ENCODE data around the gene NPPB.

DNA sequence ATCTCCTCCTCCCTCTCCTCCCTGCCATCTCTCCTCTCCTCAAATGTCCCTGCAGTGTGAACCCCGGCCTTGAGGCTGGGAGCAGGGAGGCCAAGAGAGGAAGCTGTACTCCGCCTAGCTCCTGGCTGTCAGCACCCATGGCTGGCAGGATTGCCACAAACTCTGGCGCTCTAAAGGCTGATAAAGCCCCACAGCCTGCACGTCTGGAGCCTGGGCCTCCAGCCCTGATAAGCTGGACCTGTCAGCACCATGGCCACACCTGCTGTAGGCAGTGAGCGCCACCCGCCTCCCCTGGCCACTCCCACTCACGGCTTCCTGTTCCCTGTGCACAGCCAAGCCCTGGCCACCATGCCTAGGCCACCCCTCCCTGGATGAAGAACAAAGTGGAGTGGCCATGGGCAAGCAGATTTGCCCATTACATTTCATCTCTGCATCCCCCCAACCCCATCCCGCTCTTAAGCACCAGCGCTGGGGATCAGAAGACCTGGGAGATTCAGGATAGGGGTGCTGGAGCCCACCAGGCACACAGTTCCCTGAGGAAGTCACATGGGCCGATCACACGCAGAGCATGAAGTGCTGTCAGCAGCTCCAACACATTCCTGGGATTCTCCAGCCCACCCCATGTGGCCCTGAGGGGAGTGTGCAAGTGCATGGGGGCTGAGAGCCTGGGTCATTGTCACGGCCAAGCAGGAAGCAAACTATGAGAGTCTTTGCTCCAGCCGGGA is 24.2 kb upstream of the NPPB start:
- TF ChIP-seq, protein P1, sequence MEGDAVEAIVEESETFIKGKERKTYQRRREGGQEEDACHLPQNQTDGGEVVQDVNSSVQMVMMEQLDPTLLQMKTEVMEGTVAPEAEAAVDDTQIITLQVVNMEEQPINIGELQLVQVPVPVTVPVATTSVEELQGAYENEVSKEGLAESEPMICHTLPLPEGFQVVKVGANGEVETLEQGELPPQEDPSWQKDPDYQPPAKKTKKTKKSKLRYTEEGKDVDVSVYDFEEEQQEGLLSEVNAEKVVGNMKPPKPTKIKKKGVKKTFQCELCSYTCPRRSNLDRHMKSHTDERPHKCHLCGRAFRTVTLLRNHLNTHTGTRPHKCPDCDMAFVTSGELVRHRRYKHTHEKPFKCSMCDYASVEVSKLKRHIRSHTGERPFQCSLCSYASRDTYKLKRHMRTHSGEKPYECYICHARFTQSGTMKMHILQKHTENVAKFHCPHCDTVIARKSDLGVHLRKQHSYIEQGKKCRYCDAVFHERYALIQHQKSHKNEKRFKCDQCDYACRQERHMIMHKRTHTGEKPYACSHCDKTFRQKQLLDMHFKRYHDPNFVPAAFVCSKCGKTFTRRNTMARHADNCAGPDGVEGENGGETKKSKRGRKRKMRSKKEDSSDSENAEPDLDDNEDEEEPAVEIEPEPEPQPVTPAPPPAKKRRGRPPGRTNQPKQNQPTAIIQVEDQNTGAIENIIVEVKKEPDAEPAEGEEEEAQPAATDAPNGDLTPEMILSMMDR (IDR thresholded peaks at IDR 0.05; ENCODE audit: low read length) = no peak
- no peak for TF ChIP-seq EZH2 (IDR thresholded peaks at IDR 0.05; ENCODE audit: borderline replicate concordance, low read length)

All from OCI-LY1 (cell line).